ENCODE results near the gene SMARCD2.

DNA sequence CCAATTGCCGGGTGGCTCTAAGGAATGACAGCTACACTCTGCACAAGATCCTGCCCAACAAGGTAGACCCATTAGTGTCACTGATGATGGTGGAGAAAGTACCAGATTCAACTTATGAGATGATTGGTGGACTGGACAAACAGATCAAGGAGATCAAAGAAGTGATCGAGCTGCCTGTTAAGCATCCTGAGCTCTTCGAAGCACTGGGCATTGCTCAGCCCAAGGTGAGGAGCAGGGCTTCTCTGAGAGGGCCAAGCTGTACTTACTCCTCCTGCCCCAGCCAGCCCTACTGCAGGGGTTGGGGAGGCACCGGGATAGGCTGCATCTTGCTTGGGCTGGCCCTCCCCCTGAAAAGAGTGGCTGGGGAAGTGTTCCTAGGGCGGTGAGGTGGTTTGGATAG is 12.2 kb downstream of the SMARCD2 start:
- TF ChIP-seq, protein P1, sequence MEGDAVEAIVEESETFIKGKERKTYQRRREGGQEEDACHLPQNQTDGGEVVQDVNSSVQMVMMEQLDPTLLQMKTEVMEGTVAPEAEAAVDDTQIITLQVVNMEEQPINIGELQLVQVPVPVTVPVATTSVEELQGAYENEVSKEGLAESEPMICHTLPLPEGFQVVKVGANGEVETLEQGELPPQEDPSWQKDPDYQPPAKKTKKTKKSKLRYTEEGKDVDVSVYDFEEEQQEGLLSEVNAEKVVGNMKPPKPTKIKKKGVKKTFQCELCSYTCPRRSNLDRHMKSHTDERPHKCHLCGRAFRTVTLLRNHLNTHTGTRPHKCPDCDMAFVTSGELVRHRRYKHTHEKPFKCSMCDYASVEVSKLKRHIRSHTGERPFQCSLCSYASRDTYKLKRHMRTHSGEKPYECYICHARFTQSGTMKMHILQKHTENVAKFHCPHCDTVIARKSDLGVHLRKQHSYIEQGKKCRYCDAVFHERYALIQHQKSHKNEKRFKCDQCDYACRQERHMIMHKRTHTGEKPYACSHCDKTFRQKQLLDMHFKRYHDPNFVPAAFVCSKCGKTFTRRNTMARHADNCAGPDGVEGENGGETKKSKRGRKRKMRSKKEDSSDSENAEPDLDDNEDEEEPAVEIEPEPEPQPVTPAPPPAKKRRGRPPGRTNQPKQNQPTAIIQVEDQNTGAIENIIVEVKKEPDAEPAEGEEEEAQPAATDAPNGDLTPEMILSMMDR (IDR thresholded peaks at IDR 0.05): no peak
- TF ChIP-seq EZH2 (IDR thresholded peaks at IDR 0.05): no peak
